Measurements from ENCODE around the gene COL26A1.
"Not testable (repeated sequence)": the region's sequence is repeated elsewhere in the genome, so short reads cannot be mapped to it uniquely, and the experiment has no call there.

Gene COL26A1

GRCh38 chr7:101555269-101555920 is 192.7 kb downstream of the COL26A1 start:
- no peak for DNase-seq

- no peak for DNase-seq
Measured at GRCh38 chr7:101555921-101556275, 193.2 kb downstream of the COL26A1 start.

- DNase-seq = no peak
Measured at GRCh38 chr7:101556453-101556968, 193.8 kb downstream of the COL26A1 start.

- DNase-seq = no peak
Measured at GRCh38 chr7:101557421-101557820, 194.7 kb downstream of the COL26A1 start.

GRCh38 chr7:101557978-101558741 is 195.5 kb downstream of the COL26A1 start:
- DNase-seq = no peak

- no peak for DNase-seq
Measured at GRCh38 chr7:101558742-101559325, 196.2 kb downstream of the COL26A1 start.

GRCh38 chr7:101559586-101559985 is 196.9 kb downstream of the COL26A1 start:
- no peak for DNase-seq

GRCh38 chr7:101560021-101560420 is 197.3 kb downstream of the COL26A1 start:
- DNase-seq = peak; percentile 24

GRCh38 chr7:101560856-101561255 is 198.2 kb downstream of the COL26A1 start:
- no peak for DNase-seq

GRCh38 chr7:101561293-101561692 is 198.6 kb downstream of the COL26A1 start:
- DNase-seq = not testable (repeated sequence)

- no peak for DNase-seq
Measured at GRCh38 chr7:101562531-101563197, 200.0 kb downstream of the COL26A1 start.

GRCh38 chr7:101563198-101563901 is 200.7 kb downstream of the COL26A1 start:
- DNase-seq = no peak

- DNase-seq = no peak
Measured at GRCh38 chr7:101563943-101564777, 201.5 kb downstream of the COL26A1 start.

GRCh38 chr7:101564778-101565211 is 202.1 kb downstream of the COL26A1 start:
- peak; percentile 22 for DNase-seq

- DNase-seq = no peak
Measured at GRCh38 chr7:101565601-101566209, 203.0 kb downstream of the COL26A1 start.

GRCh38 chr7:101567230-101567629 is 204.6 kb downstream of the COL26A1 start:
- no peak for DNase-seq

GRCh38 chr7:101572156-101572555 is 209.5 kb downstream of the COL26A1 start:
- DNase-seq = no peak

- DNase-seq = no peak
Measured at GRCh38 chr7:101575168-101575567, 212.5 kb downstream of the COL26A1 start.

- peak; percentile 45 for DNase-seq
Measured at GRCh38 chr7:101575721-101576120, 213.0 kb downstream of the COL26A1 start.

GRCh38 chr7:101576998-101577397 is 214.3 kb downstream of the COL26A1 start:
- DNase-seq = no peak

- no peak for DNase-seq
Measured at GRCh38 chr7:101578552-101578951, 215.9 kb downstream of the COL26A1 start.

Measured in inflammatory macrophage treated with lipopolysaccharide for 4 hours (primary cell).